GM19238 (cell line): ENCODE measurements around the gene ST6GAL1.

Experiments used
- DNase-seq: peaks from one replicate; pipeline ENCODE4 v3.0.0; 2011; ENCODE audit warnings: low spot score; ENCODE audit not compliant: insufficient read length

ST6GAL1 gene

GRCh38 chr3:187105700-187106099, 175.4 kb downstream of the ST6GAL1 start:
- no peak for DNase-seq

GRCh38 chr3:187107989-187108388, 177.7 kb downstream of the ST6GAL1 start:
- no peak for DNase-seq

- DNase-seq = no peak
Observed at GRCh38 chr3:187110156-187110555, 179.8 kb downstream of the ST6GAL1 start.

GRCh38 chr3:187112934-187113793, 182.8 kb downstream of the ST6GAL1 start:
- DNase-seq = no peak

- DNase-seq = no peak
Observed at GRCh38 chr3:187114511-187114910, 184.2 kb downstream of the ST6GAL1 start.

- DNase-seq = no peak
Observed at GRCh38 chr3:187120326-187120725, 190.0 kb downstream of the ST6GAL1 start.

GRCh38 chr3:187122261-187122660, 191.9 kb downstream of the ST6GAL1 start:
- DNase-seq = no peak

GRCh38 chr3:187125319-187126031, 195.1 kb downstream of the ST6GAL1 start:
- DNase-seq = no peak
